SK-MEL-5 (cell line): ENCODE measurements around the gene MTARC2. TPM values are rescaled to one million over a fixed set of nuclear protein-coding genes. Genes with fewer than 3 reads are reported as not detected.
"Not testable (repeated sequence)": the region's sequence is repeated elsewhere in the genome, so short reads cannot be mapped to it uniquely, and the experiment has no call there.

Experiments
- DNase-seq: peaks from one replicate; pipeline ENCODE4 v3.0.0-alpha.2; 2016; ENCODE audit warnings: low read depth, low spot score
- in situ Hi-C: cut with HindIII; loops from 2 replicates; pipeline ENCODE4 v1.10.0; 2016; ENCODE audit warnings: low sequenced_read_pairs, high pct_unique_total_duplicates, low pct_unique_long_range_greater_than_20kb
- polyA plus RNA-seq, 2 experiments: library from polyadenylated mRNA; depleted of rRNA; stranded (reverse); fragments of >200 nt; gene quantifications; 2 replicates each; pipeline ENCODE4 v1.2.3, GENCODE V29; 2015
- total RNA-seq: library from RNA; depleted of rRNA; stranded (reverse); fragments of >200 nt; shearing (Covaris generic); gene quantifications from 2 replicates; pipeline ENCODE4 v1.2.3, GENCODE V29; 2014; rRNA removed

The MTARC2 gene
- total RNA-seq, result 1.2 TPM in 2 replicates
- polyA plus RNA-seq (2015; cell fraction: cytosol; rRNA removed), result 3.9 and 5.8 TPM in 2 replicates
- 9.8 and 13.9 TPM in 2 replicates for polyA plus RNA-seq (2015; cell fraction: nucleus; rRNA removed)

DNA sequence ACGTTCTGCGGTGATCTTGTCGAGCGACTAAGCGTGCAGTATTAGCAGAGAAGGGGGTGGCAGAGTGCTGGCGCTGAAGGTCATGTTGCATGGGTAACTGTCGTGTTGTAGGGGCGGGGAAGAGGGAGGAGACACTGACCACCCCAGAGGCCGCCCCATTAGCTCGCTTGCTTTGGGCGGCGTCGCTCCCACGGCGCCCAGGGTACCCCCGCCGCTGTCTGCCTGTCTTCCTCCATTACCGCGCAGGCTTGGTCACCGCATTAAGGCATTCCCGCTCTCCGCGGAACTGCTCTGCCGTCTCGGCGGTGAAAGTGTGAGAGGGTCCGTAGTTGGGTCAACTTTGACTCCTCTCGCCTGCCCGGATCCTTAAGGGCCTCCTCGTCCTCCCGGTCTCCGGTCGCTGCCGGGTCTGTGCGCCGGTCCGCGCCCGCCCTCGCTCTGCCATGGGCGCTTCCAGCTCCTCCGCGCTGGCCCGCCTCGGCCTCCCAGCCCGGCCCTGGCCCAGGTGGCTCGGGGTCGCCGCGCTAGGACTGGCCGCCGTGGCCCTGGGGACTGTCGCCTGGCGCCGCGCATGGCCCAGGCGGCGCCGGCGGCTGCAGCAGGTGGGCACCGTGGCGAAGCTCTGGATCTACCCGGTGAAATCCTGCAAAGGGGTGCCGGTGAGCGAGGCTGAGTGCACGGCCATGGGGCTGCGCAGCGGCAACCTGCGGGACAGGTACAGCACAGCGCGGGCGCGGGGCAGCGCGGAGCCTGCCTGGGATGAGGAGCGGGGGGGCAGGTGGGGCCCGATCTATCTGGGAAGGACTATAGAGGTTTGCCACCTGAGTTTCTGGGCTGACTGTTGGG, at the start of gene MTARC2:
Gene MTARC2 (plus strand): TSS at position 234 of the 846 bp plus-strand sequence. CDS start 210 bp downstream, at position 444.
- DNase-seq, result peak; percentile 55
- in situ Hi-C loops, result loop anchor here (25.0 kb wide), 1 partner anchor 161 kb away; no protein-coding TSS in a partner anchor

DNA sequence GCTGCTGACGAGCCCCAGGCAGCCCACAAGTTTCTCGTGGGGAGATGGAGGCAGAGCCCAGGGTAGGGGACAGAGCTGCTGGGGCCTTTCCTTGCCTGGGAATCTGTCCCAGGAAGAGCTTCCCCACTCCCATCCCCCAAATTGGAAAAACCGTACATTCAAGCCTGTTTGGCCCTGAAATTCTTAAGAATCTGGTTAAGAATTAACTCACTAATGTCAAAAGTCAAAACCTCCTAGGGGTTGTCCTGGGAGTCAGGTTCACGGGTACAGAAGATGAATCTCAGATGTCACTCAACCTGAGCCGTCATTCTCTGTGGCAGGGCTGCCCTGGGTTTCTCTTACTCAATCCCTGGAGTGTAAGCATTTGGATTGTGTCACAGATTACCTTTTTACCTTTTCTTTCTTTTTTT, 49.5 kb upstream of the MTARC2 start:
- in situ Hi-C loops, result no loop called here
- DNase-seq, result no peak

DNA sequence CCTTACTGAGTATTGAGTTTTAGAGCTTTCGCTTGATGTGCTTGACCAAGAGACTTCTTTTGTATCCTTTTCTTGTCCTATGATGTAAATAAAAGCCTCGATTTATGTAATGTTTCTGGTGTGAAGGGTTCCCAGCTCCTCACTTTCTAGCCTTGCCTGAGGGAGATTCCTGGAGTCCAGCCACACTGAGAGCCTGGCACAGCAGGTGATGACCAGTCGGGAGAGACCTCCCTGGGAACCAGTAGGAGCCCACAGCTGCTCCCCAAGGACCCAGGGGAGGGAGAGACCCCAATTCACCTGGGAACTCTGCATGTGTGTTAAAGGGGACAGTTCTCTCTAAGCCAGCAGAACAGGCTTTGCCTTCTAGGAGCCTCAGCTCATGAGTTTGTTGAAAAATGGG, 49.1 kb upstream of the MTARC2 start:
- in situ Hi-C loops, result no loop called here

DNA sequence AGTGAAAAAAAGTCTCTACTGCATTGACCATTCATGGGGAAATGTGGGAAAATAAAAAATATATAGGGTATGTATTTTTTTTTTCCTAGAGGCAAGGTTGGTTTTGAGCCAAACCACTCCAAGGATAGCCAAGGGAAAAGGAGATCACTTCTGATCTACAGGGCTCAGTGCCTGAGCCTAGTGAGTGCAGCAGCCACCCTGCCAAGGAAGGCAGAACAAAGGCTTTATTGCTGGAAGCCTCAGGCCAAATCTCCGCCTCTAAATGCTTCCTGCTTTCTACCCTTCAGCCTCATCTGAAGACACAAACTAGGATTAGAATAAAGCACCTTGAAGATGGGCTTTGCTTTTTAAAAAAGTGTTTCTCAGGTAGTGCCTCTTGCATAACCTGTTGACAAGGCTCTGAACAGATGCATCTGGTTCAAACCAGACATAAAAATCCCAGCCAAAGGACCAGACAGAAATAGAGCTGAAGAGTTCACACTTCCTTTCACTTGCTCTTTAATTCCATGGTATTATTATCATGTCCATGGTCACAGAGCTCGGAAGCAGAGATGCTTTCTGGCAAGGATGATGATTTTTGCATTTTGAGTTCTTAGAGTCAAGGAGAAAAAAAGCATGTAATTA, 47.5 kb upstream of the MTARC2 start:
- in situ Hi-C loops, result no loop called here
- DNase-seq, result peak; percentile 80

More for the DNA sequence above, 49.1 kb upstream of the MTARC2 start:
- no peak for DNase-seq

DNA sequence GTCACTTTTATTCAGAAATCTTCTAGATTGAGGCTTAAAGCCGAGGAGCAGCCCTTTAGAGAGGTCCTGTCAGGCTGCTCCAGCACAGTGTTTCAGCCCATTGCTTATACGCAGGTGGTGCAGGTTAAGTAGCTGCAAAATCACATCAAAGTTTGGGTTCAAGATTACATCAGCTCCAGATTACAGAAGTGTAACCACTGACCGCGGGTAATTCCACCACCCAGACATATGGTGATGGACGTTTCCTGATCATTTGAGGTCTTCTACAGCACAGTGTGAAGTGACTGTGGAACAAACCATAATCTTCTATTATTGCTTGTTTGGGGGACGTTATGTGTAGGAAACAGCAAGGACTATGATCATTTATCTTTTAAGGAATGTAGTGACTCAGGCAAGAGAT, 46.1 kb upstream of the MTARC2 start:
- in situ Hi-C loops, result no loop called here
- no peak for DNase-seq

DNA sequence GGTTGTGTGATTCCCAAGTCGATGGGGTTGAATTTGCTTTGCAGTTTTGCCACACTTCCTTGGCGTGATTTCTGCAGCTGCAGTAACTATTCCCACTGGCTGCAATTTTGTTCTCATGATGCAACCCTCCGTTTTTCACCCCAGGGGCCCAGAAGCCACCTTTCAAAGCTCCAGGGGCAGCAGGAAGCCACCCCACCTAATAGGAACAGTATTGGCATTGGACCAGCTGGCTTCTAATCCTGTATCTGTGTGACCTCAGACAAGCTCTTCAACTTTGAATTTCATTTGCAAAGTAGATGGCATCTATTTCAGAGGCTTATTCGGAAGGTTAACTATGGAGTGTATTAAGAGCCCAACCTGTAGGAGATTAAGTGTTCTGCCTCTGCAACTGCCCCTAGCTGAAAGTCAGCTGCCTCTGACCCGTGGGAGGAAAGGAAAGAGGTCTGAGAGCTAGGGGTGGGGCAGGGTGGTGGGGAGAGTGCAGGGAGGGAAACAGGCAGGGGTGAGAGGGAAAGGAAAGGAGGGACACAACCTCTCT, 45.3 kb upstream of the MTARC2 start:
- in situ Hi-C loops, result no loop called here
- DNase-seq, result no peak

DNA sequence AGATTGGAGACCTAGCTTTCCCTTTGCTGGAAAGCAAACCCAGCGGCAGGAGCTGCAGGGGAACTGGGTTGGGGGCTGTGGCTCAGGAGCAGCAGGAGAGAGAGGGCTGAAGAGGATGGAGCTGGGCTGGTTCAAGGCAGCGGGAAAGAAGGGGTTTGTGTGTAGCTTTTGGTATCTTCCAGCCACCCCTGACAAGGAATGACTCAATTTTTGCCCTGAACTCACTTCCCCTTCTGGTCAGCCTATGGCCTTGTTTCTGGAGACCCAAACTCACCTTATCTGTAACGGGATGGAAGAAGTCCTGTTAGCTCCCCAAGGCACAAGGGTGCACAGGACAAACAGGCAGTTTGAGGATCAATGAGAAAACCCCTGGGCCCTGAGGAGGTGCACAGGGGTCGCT, 44.8 kb upstream of the MTARC2 start:
- in situ Hi-C loops, result no loop called here
- no peak for DNase-seq

DNA sequence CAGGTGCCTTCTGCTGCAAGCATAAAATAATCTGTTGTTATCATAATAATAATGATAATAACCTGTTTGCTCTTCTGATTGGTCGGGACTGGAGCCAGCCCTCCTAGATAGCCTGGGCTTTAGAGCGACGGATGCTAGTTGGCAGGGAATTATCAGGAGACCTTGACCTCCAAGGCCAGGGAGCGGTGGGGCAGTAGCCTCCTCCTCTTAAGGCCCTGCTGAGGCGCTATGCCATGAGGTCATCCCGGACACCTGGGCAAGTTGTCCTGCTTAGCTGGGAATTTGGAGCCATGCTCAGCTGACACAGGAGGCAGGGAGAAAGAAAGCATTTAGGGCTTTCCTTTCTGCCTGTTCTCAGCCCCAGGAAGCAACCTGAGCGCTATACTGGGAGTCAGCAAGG, 42.3 kb upstream of the MTARC2 start:
- in situ Hi-C loops, result no loop called here
- DNase-seq, result no peak

DNA sequence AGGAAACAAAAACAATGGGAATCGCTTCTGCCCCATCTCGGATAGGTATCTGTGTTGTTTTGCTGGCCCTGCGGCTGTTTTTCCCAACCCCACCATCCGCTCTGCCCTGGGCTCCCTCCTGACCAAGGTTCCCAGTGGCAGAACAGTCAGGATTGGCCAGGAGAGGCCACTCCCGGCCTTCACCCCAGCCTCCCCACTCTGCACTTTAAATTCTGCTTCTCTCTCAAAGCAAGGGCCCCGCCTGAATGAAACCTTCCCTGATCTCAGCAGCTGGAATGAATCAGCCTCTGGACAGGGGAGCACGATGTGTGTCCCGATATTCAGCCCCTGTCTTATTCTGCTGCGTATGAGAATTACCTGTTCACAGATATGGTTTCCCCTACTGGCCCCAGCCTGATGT, 41.6 kb upstream of the MTARC2 start:
- DNase-seq, result no peak
- in situ Hi-C loops, result no loop called here

DNA sequence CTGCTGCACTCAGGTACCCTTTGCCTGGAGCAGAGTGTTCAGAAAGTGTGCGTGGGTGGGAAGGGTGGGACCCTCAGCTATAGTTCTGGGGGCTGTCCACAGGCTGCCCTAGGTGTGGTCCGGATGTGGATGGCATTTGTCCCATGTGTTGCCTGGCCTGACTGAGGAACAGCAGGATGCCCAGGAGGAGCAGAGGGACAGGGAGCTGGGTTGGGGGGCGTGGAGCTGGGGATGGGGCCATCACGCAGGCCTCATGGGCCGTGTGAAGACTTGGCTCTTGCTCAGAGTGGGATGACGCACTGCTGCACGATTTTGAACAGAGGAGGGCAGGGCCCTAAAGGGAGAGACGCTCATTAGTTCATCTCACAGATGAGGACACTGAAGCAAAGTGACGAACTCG, 41.0 kb upstream of the MTARC2 start:
- no peak for DNase-seq
- in situ Hi-C loops, result no loop called here

DNA sequence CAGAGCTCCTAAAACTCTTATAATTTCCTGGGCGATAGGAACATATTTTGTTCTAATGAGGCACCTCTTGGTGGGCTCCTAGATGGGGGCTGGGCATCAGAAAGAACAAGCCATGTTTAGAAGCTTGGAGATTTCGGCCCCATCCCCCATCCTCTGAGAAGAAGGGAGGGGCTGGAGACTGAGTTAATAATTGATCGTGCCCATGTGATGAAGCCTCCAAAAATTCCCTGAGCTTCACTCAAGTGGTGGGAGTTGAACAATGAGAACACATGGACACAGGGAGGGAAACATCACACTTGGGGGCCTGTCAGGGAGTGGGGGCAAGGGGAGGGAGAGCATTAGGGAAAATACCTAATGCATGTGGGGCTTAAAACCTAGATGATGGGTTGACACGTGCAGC, 39.9 kb upstream of the MTARC2 start:
- in situ Hi-C loops, result no loop called here
- DNase-seq, result no peak

DNA sequence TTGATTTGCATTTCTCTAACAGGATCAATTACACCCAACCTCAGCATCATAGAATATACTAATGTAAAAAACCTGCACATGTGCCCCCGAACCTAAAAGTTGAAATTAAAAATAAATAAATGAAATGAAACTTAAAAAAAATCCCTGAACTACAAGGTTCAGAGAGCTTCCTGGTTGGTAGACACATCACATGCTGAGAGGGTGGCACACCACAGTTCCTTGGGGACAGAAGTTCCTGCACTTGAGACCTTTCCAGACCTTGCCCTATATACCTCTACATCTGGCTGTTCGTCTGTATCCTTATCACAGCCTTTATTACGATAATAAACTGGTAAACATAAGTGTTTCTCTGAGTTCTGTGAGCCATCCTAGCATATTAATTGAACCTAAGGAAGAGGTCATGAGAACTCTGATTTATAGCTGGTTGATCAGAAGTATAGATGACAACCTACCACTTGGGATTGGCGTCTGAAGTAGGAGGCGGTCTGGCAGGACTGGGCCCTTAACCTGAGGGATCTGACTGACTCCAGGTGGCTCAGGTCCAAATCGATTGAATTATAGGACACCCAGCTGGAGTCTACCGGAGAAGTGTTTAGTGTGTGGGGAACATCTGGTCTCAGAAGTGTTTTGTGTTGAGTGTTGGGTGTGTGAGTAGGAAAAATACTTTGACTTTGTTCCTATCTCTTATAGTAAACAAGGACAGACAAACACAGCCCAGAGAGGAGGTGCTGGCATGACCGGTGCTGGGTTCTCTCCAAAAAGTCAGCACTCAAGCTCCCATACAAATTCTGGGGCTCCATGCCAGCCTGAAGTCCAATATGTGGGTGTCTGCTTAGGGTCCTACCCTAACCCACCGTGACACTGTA, 39.0 kb upstream of the MTARC2 start:
- in situ Hi-C loops, result no loop called here
- DNase-seq, result no peak

DNA sequence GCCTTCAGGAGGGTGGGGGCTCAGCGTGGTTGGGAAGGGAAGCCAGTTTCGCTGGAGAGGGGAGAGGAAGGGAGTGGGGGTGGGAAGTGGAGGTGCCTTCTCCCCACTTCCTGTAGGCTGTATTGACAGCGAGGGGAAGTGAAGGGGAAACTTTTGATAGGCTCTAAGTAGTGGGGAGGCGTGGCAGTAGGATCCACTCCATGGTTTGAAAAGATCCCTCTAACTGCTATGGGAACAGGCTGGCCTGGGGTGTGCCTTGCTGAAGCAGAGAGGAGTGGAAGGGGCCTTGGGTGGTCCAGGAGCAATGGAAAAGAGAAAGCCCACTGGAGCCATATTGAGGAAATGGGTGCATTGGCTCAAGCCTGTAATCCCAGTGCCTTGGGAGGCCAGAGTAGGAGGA, 37.8 kb upstream of the MTARC2 start:
- no peak for DNase-seq
- in situ Hi-C loops, result no loop called here

DNA sequence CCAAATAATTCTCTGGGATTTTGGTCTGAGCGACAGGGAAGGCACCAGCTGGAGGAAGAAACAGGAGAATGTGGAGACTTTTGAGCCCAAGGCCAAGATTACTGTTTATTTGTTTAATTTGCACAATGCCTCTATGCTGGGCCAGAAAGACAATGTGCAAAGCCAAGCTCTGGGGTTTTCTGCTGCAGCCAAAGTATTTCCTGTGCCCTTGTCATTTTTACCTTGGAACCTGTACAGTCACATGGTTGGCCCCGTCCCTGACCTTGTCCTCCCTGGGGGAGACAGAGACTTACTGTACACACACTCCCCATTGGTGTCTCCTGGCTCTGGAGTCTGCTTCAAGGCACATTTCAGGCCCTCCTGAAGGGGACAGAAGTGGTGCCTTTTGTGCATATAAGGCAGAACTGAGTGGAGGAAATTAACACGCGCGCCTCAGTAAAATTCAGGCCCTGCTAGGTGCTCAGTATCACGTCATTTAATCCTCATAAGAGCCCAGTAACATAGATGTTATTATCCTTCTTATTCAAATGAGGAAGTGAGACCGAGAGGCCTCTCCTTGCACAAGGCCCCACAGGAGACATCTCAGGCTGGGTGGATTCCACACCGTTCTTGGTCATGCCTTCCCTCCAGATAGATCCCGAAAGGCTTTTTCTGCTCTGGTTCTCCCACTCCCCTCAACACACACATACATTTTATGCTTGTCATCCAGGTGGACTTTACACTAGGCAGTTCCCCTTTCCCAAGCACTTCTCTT, 36.9 kb upstream of the MTARC2 start:
- in situ Hi-C loops, result no loop called here
- no peak for DNase-seq

DNA sequence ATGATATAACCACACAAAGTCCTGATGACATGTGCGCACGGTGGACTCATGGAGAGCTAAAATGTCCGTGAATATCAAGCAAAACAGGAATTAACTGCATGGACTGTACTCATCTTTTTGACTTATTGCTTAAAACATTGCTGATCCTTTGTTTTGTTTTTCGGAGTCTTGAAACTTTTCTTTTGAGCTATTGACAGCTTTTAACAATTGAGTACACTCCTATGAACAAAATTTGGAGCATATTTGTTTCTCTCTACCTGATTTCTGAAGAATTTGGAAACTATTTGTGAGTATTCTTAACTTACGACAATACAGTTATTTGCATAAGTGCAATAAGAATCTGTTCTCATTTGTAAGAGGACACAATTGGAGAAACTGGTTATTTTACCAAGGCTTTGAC, 32.1 kb upstream of the MTARC2 start:
- in situ Hi-C loops, DNase-seq: not testable (repeated sequence)

DNA sequence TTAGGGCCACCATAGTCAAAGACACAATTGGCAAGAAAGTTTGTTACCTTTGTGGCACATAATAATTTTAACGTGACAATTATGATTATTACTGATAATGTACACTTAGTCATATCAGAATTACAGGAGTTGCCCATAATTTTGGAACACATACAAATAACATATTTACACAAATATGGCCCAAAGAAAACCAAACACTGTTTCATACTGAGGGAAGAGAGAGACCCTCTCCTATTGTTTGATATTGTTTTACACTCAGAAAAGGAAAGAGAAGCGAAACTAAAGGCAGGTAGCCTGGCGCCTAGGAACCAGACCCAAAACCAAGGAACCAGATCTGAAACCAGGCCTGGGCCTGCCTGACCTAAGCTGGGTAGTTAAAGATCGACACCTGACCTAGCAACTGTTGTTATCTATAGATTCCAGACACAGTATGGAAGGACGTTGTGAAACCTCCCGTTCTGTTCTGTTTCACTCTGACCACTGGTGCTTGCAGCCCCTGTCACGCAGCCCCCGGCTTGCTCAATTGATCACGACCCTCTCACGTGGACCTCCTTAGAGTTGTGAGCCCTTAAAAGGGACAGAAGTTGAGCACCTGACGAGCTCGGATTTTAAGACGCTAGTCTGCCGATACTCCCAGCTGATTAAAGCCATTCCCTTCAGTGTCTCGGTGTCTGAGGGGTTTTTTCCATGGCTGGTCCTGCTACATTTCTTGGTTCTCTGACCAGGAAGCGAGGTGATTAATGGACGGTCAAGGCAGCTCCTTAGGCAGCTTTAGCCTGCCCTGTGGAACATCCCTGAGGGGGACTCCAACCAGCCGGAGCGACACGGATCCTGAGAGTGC, 30.1 kb upstream of the MTARC2 start:
- DNase-seq, result no peak
- in situ Hi-C loops, result no loop called here
